Mesenchymal stem cell (in vitro differentiated cells and primary cell): ENCODE results near the gene LHX3.
A peak's percentile ranks its signal among the peaks of the same experiment; 100 is the strongest.

Source experiments
- DNase-seq: peaks from one replicate; pipeline ENCODE4 v3.0.0-alpha.2; 2013
- H2AFZ ChIP-seq: one replicate; pipeline ENCODE4 v1.6.1; 2013; ENCODE audit warnings: low read depth, mild to moderate bottlenecking, control low read depth, inconsistent platforms, low read length, moderate library complexity
- H2AK5ac ChIP-seq: 2 replicates; pipeline ENCODE4 v1.6.1; 2013; ENCODE audit warnings: low read length, moderate library complexity, mild to moderate bottlenecking, inconsistent platforms; ENCODE audit not compliant: severe bottlenecking
- H2BK120ac ChIP-seq: one replicate; pipeline ENCODE4 v1.6.1; 2013; ENCODE audit warnings: low read depth, mild to moderate bottlenecking, inconsistent platforms, low read length, moderate library complexity
- H2BK12ac ChIP-seq, 2 experiments: one replicate each; pipeline ENCODE4 v1.6.1; 2013; ENCODE audit warnings: inconsistent platforms in 2 of 2, low read length in 2 of 2, mild to moderate bottlenecking in 2 of 2, moderate library complexity in 2 of 2, control low read depth in 1 of 2
- H2BK15ac ChIP-seq: one replicate; pipeline ENCODE4 v1.6.1; 2013; ENCODE audit warnings: mild to moderate bottlenecking, low read depth, inconsistent platforms; ENCODE audit not compliant: poor library complexity, severe bottlenecking
- H2BK5ac ChIP-seq: 2 replicates; pipeline ENCODE4 v1.6.1; 2013; ENCODE audit warnings: low read depth, mild to moderate bottlenecking, low read length, control low read depth, inconsistent platforms; ENCODE audit not compliant: poor library complexity, severe bottlenecking
- H3K14ac ChIP-seq, 2 experiments: one replicate each; pipeline ENCODE4 v1.6.1; 2013; ENCODE audit warnings: inconsistent platforms in 2 of 2, low read length in 2 of 2, control low read depth in 1 of 2, mild to moderate bottlenecking in 1 of 2, moderate library complexity in 1 of 2
- H3K18ac ChIP-seq, 2 experiments: one replicate each; pipeline ENCODE4 v1.6.1; 2013; ENCODE audit warnings: inconsistent platforms in 2 of 2, low read length in 2 of 2, control low read depth in 1 of 2, low read depth in 1 of 2, mild to moderate bottlenecking in 1 of 2
- H3K23ac ChIP-seq, 2 experiments: one replicate each; pipeline ENCODE4 v1.6.1; 2013; ENCODE audit warnings: inconsistent platforms in 2 of 2, low read length in 2 of 2, mild to moderate bottlenecking in 2 of 2, moderate library complexity in 2 of 2, control low read depth in 1 of 2
- H3K27ac ChIP-seq: 2 replicates; pipeline ENCODE4 v1.5.1; 2013; ENCODE audit warnings: mild to moderate bottlenecking, moderate library complexity, low read length, control low read depth, inconsistent platforms; ENCODE audit not compliant: poor library complexity, severe bottlenecking
- H3K27me3 ChIP-seq, 2 experiments: 2 replicates each; pipeline versions ENCODE4 v1.6.1 to v1.7.0; 2013; ENCODE audit warnings: low read length in 2 of 2, mild to moderate bottlenecking in 2 of 2, moderate library complexity in 2 of 2, control low read depth in 1 of 2, inconsistent platforms in 1 of 2; ENCODE audit not compliant: control insufficient read depth in 1 of 2, insufficient read depth in 1 of 2
- H3K36me3 ChIP-seq, 2 experiments: 2 replicates each; pipeline versions ENCODE4 v1.6.1 to v1.7.0; 2013; ENCODE audit warnings: low read length in 2 of 2, control low read depth in 1 of 2, inconsistent platforms in 1 of 2, low read depth in 1 of 2, mild to moderate bottlenecking in 1 of 2; ENCODE audit not compliant: insufficient read depth in 2 of 2, control insufficient read depth in 1 of 2
- H3K4ac ChIP-seq, 2 experiments: one replicate each; pipeline ENCODE4 v1.6.1; 2013; ENCODE audit warnings: inconsistent platforms in 2 of 2, low read length in 2 of 2, mild to moderate bottlenecking in 2 of 2, moderate library complexity in 2 of 2, control low read depth in 1 of 2, low read depth in 1 of 2
- H3K4me1 ChIP-seq: 2 replicates; pipeline ENCODE4 v1.6.1; 2013; ENCODE audit warnings: low read depth, low read length, control low read depth; ENCODE audit not compliant: control insufficient read depth, insufficient read depth
- H3K4me2 ChIP-seq: 2 replicates; pipeline ENCODE4 v1.6.1; 2013; ENCODE audit warnings: low read length, mild to moderate bottlenecking, inconsistent platforms; ENCODE audit not compliant: poor library complexity, severe bottlenecking
- H3K4me3 ChIP-seq, 2 experiments: 2 replicates each; pipeline versions ENCODE4 v1.5.1 to v1.7.0; 2013; ENCODE audit warnings: low read length in 2 of 2, mild to moderate bottlenecking in 2 of 2, control low read depth in 1 of 2, low read depth in 1 of 2; ENCODE audit not compliant: insufficient read depth in 1 of 2
- H3K79me1 ChIP-seq: replicated peaks from 2 replicates; pipeline ENCODE4 v1.6.1; 2013; ENCODE audit warnings: mild to moderate bottlenecking, control low read depth, low read length, inconsistent platforms; ENCODE audit not compliant: poor library complexity, severe bottlenecking
- H3K9ac ChIP-seq: 2 replicates; pipeline ENCODE4 v1.7.0; 2013; ENCODE audit warnings: mild to moderate bottlenecking, low read length, moderate library complexity
- H3K9me3 ChIP-seq: 2 replicates; pipeline ENCODE4 v1.7.0; 2013; ENCODE audit warnings: mild to moderate bottlenecking, low read length; ENCODE audit not compliant: control insufficient read depth
- H4K8ac ChIP-seq: one replicate; pipeline ENCODE4 v1.6.1; 2013; ENCODE audit warnings: inconsistent platforms, mild to moderate bottlenecking, low read length, moderate library complexity
- H4K91ac ChIP-seq: one replicate; pipeline ENCODE4 v1.6.1; 2013; ENCODE audit warnings: mild to moderate bottlenecking, low read length, inconsistent platforms
- WGBS: methylation state at CpG from one replicate; pipeline ENCODE4 v1.1.7; 2013; ENCODE audit warnings: mixed read lengths; 5-methylcytosine and 5-hydroxymethylcytosine counted together

The LHX3 gene

DNA sequence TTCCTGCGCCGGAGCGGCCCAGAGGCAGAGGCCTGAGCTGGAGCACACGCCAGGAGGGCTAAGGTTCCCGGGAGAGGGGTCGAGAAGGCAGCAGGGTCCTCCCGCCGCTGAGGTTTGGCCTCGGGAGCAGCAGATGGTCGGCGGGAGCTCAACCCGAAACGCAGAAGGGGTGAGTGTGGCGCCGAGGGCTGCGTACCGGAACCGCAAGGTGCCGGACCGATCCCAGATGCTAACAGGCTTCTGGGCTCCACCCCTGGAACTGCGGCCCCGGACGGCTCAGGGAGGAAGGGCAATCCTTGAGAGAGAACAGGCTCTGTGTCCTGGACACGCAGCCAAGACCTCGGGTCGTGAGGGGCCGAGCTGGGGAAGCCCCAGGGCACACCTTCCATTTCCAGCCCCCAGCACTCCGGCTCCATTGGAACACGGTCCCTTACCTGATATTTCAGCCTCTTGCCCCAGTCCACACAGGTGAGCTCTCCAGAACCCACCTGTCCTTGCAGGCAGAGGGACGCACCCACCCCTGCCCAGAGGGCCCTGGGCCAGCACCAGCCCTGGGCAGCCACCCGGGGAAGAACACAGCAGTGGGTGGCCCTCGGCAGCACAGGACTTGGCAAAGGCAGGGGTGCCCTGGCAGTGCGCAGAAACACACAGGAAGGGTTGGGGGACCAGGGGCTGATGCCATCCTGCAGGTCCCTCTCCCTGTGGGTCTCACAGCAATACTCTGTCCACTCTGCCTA lies 1.4 kb downstream of the LHX3 start:
- H3K27ac ChIP-seq = no peak overlapping the region
- no peak overlapping the region for H2BK12ac ChIP-seq
- peaks cover 19% of the 10 kb centered on the region for H3K4me1 ChIP-seq
- H3K36me3 ChIP-seq = peaks cover 3 to 20% of the 10 kb centered on the region in 2 experiments
- no peak overlapping the region for H4K8ac ChIP-seq
- H3K23ac ChIP-seq = no peak overlapping the region
- H2BK120ac ChIP-seq = no peak overlapping the region
- peaks cover 2% of the 10 kb centered on the region for H3K79me1 ChIP-seq
- H3K14ac ChIP-seq = no peak overlapping the region
- H3K4ac ChIP-seq = no peak overlapping the region
- 30% methylated on average over 33 of the region's 33 CpGs for WGBS
- no peak overlapping the region for H2BK5ac ChIP-seq
- peaks cover 52 to 57% of the 10 kb centered on the region in 2 experiments for H3K27me3 ChIP-seq
- no peak overlapping the region for H3K9ac ChIP-seq
- DNase-seq = no peak
- no peak overlapping the region for H3K4me3 ChIP-seq
- H2AFZ ChIP-seq = no peak overlapping the region
- no peaks in the 10 kb centered on the region for H3K9me3 ChIP-seq
- no peak overlapping the region for H2BK15ac ChIP-seq
- H3K18ac ChIP-seq = no peak overlapping the region
- H2AK5ac ChIP-seq = no peak overlapping the region
- H3K4me2 ChIP-seq = no peak overlapping the region
- H4K91ac ChIP-seq = no peak overlapping the region

DNA sequence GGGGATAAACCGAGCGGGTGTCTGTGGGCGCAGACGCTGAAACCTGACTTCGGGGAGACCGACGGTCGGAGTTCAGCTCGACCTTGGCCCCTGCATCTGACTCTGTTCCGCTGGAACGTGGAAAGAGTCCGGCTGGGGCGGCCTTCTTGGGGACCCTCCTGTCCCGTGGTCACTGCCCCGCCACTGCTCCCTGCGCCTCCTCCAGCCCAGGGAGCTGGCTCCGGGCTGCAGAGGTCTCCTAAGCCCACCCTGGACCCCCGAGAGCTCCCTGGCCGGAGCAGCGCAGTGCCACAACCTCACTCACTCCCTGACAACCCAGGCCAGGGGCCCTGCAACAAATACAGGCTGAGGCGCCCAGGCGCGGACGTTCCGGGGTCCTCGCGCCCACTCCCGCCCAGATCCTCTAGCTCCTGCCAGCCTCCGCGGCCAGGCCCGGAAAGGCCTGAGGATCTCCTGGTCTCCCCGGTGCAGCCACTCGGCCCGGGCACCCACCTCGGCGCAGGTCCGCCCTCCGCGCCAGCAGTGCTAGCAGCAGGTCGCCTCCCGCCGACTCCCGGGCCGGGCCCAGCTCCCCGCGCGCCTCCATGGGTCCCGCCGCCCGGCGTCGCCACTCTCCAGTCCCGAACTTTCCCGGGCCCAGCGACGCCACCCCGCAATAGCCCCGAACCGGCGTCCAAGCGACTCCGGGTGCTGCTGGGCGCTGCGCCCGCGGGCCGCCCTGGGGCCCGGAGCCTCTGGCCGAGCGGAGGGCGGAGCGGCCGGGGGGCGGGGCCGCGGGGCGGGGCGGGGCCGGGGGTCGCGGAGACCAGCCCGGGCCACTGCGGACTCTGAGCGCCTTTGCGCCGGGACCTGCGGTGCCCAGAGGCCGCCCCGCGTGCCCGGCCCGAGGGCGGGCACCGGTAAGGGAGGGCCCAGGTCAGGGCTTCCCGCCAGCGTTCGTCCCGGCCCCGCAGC lies 2.2 kb downstream of the LHX3 start:
- H4K91ac ChIP-seq = no peak overlapping the region
- peaks cover 2% of the 10 kb centered on the region for H3K79me1 ChIP-seq
- no peak overlapping the region for H3K18ac ChIP-seq
- no peak overlapping the region for H4K8ac ChIP-seq
- H3K14ac ChIP-seq = no peak overlapping the region
- DNase-seq = no peak
- H3K4me2 ChIP-seq = no peak overlapping the region
- no peak overlapping the region for H3K4me3 ChIP-seq
- peaks cover 22% of the 10 kb centered on the region for H3K4me1 ChIP-seq
- H2BK15ac ChIP-seq = no peak overlapping the region
- H2BK12ac ChIP-seq = no peak overlapping the region
- no peak overlapping the region for H3K9ac ChIP-seq
- no peak overlapping the region for H3K27ac ChIP-seq
- H2AFZ ChIP-seq = no peak overlapping the region
- 22% methylated on average over 42 of the region's 99 CpGs for WGBS
- H3K36me3 ChIP-seq = peaks cover 0 to 14% of the 10 kb centered on the region in 2 experiments
- no peaks in the 10 kb centered on the region for H3K9me3 ChIP-seq
- no peak overlapping the region for H3K4ac ChIP-seq
- H2BK5ac ChIP-seq = no peak overlapping the region
- peaks cover 61 to 65% of the 10 kb centered on the region in 2 experiments for H3K27me3 ChIP-seq
- H2BK120ac ChIP-seq = no peak overlapping the region
- H3K23ac ChIP-seq = no peak overlapping the region
- no peak overlapping the region for H2AK5ac ChIP-seq

DNA sequence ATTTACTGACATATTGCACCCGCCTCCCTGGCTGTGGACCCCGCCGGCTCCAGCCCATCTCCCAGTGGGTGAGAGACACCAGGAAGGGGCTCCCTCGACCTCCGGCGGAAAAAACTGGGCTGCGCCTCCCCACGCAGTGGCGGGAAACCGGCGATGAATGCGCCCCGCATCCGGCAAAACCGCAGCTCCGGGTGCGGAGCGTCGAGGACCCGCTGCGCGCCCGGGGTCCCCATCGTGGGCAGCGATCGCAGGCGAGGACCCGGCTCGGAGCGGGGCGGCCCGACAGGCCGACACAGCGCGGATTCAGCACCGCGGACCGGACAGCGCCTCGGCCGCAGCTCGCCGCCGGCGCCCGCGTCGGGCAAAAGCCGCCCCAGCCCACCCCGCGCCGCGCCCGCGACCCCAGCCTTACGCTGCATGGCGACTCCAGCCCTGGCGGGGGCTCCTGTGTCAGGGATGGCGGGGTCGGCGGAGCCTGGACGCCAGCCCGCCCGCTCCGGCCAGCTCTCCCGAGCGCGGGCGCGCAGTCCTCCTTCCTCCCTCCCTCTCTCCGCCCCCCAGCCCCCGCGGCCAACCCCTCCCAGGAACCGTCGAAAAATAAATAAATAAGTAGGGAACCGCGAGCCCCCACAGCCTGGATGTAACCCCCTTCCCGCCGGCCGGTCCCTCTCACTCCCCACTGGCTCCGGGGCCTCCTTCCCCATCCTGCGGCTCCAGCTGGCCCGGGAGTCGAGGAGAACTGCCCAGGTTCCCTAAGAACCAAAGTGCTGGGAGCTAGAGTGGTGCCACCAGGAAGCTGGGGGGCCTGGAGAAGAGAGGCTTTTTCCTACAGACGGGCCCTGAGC lies 3.1 kb downstream of the LHX3 start:
- Histone ChIP-seq H3K18ac (no peak overlapping the region), H3K4me2 (no peak overlapping the region), H3K4me3 (peak overlapping the region in 1 of 2 experiments; percentile 19), H3K9ac (no peak overlapping the region), H3K14ac (no peak overlapping the region), H3K4ac (no peak overlapping the region), H2BK120ac (no peak overlapping the region), H3K27me3 (peaks cover 70 to 73% of the 10 kb centered on the region in 2 experiments), H2AFZ (no peak overlapping the region), H3K79me1 (peaks cover 2% of the 10 kb centered on the region), H4K91ac (no peak overlapping the region), H4K8ac (no peak overlapping the region), H2AK5ac (no peak overlapping the region), H3K23ac (no peak overlapping the region), H3K9me3 (no peaks in the 10 kb centered on the region), H2BK15ac (no peak overlapping the region), H2BK12ac (no peak overlapping the region), H3K36me3 (peaks cover 0 to 9% of the 10 kb centered on the region in 2 experiments), H3K4me1 (peaks cover 22% of the 10 kb centered on the region), H3K27ac (no peak overlapping the region), H2BK5ac (no peak overlapping the region)
- DNase-seq = peak; percentile 10
- 11% methylated on average over 57 of the region's 85 CpGs for WGBS
